Peyer's patch (tissue), 4 donors: ENCODE measurements around the gene ZNF283.

Experiments used
- CTCF ChIP-seq, 6 experiments: fragments of 450-650 bp in 4 of 6; fragments of 200-600 bp in 2 of 6; sonication (generic) in 1 of 6; IDR thresholded peaks; one replicate each; pipeline ENCODE4 v1.5.1; 2017 to 2019; ENCODE audit warnings: antibody characterized with exemption in 6 of 6, mild to moderate bottlenecking in 3 of 6, moderate library complexity in 1 of 6
- POLR2A ChIP-seq, 2 donors: fragments of 450-650 bp; IDR thresholded peaks; one replicate each; pipeline ENCODE4 v1.5.1; 2017; ENCODE audit warnings: antibody characterized with exemption in 2 of 2, mild to moderate bottlenecking in 2 of 2, moderate library complexity in 2 of 2

DNA sequence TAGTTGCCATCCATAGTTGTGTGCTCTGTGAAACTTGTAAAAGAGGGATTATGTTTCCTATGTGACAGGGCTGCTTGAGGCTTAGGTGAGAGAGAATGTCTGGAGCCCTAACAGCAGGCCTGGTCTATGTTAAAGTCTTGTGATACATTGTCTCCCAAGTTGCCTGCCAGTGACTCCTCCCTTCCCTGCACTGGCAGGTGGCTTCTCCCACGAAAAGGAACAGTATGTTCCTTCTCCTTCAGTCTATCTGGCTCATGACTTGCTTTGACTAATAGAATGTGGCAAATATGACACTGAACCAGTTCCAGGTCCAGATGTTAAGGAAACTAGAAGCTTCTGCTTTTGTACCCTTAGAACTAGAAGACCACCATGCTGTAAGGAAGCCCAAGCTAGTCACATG is 40.5 kb upstream of the ZNF283 start:
- no peak for TF ChIP-seq CTCF (IDR thresholded peaks at IDR 0.05)
- TF ChIP-seq POLR2A (IDR thresholded peaks at IDR 0.05) = no peak
